NT2/D1 (cell line): Measurements from ENCODE around the gene TRMT5.

Source experiments
- SUZ12 ChIP-seq: IDR thresholded peaks from 2 replicates; pipeline ENCODE4 v1.6.1; 2011; ENCODE audit not compliant: insufficient read length, insufficient read depth; ENCODE audit errors: extremely low read depth
- YY1 ChIP-seq: IDR thresholded peaks from 2 replicates; pipeline ENCODE4 v1.6.1; 2011; ENCODE audit not compliant: insufficient read length, insufficient read depth
- ZNF274 ChIP-seq: IDR thresholded peaks from 2 replicates; pipeline ENCODE4 v1.6.1; 2011; ENCODE audit warnings: mild to moderate bottlenecking, low read depth, low read length

GRCh38 chr14:60933920-60934655, 46.8 kb downstream of the TRMT5 start:
- no peak for TF ChIP-seq ZNF274
- TF ChIP-seq SUZ12: no peak
- no peak for TF ChIP-seq YY1
